HepG2 (cell line): ENCODE measurements around the gene CSTPP1. TPM values are rescaled to one million over a fixed set of nuclear protein-coding genes. Genes with fewer than 3 reads are reported as not detected.
A peak's percentile ranks its signal among the peaks of the same experiment; 100 is the strongest.

ENCODE experiments used
- AHDC1 ChIP-seq: sonication (generic); formaldehyde crosslinking; IDR thresholded peaks from 2 replicates; pipeline ENCODE4 v1.5.1; 2020; ENCODE audit warnings: mild to moderate bottlenecking, missing genetic modification reagents, borderline replicate concordance
- AKNA ChIP-seq: sonication (generic); formaldehyde crosslinking; IDR thresholded peaks from 2 replicates; pipeline ENCODE4 v1.4.0; 2020; ENCODE audit warnings: missing genetic modification reagents, borderline replicate concordance
- DMTF1 ChIP-seq: sonication (generic); formaldehyde crosslinking; IDR thresholded peaks from 2 replicates; pipeline ENCODE4 v1.4.0; 2020; ENCODE audit warnings: mild to moderate bottlenecking, missing genetic modification reagents
- NFIB ChIP-seq: sonication (generic); formaldehyde crosslinking; IDR thresholded peaks from 2 replicates; pipeline ENCODE4 v1.9.0; 2021; ENCODE audit warnings: missing genetic modification reagents, mild to moderate bottlenecking, borderline replicate concordance
- NFYC ChIP-seq: IDR thresholded peaks from 2 replicates; pipeline ENCODE4 v1.6.1; 2016; ENCODE audit warnings: missing genetic modification reagents, missing compliant biosample characterization
- RXRA ChIP-seq: sonication (generic); formaldehyde crosslinking; IDR thresholded peaks from 2 replicates; pipeline ENCODE4 v1.5.1; 2020; ENCODE audit warnings: missing genetic modification reagents
- SMYD3 ChIP-seq: sonication (generic); formaldehyde crosslinking; IDR thresholded peaks from 2 replicates; pipeline ENCODE4 v1.8.1; 2023; ENCODE audit warnings: mild to moderate bottlenecking, missing genetic modification reagents
- TAF15 ChIP-seq: fragments of 200-400 bp; formaldehyde crosslinking; IDR thresholded peaks from one replicate; pipeline ENCODE4 v1.6.1; 2018; ENCODE audit warnings: mild to moderate bottlenecking, low read depth, low read length; ENCODE audit not compliant: poor library complexity, severe bottlenecking
- ZNF232 ChIP-seq: sonication (generic); formaldehyde crosslinking; IDR thresholded peaks from 2 replicates; pipeline ENCODE4 v1.4.0; 2020; ENCODE audit warnings: missing genetic modification reagents, borderline replicate concordance
- ZNF687 ChIP-seq: sonication (generic); formaldehyde crosslinking; IDR thresholded peaks from 2 replicates; pipeline ENCODE4 v1.5.1; 2020; ENCODE audit warnings: mild to moderate bottlenecking, missing genetic modification reagents, moderate library complexity
- polyA plus RNA-seq, 8 experiments: library from polyadenylated mRNA; depleted of rRNA in 3 of 8; stranded (reverse) in 7 of 8; unstranded in 1 of 8; fragments of >200 nt; fragmentation: Illumina TruSeq in 4 of 8; extraction: Trizol in 4 of 8; gene quantifications; 2 replicates each; pipeline versions ENCODE4 v1.2.1 to v1.2.3, GENCODE V29; 2011 to 2016; ENCODE audit warnings: low read depth in 4 of 8, missing spikeins in 1 of 8, mixed read lengths in 1 of 8; ENCODE audit not compliant: insufficient read depth in 1 of 8
- total RNA-seq, 5 experiments: library from RNA; depleted of rRNA; stranded (reverse); fragments of >200 nt; fragmentation: Illumina TruSeq; extraction: Trizol; gene quantifications; 2 replicates each; pipeline ENCODE4 v1.2.3, GENCODE V29; 2016; ENCODE audit warnings: low read depth in 1 of 5

CSTPP1 gene
- total and polyA plus RNA-seq, 2 of the 13 experiments (the other 11 are each of a cell fraction or from before 2014, with no cell fraction given) = 12.3 to 14.6 TPM

- no peak for TF ChIP-seq AHDC1 (CRISPR knock-in tag)
- no peak for TF ChIP-seq NFYC (CRISPR knock-in tag)
- TF ChIP-seq ZNF232 (CRISPR knock-in tag) = no peak
- TF ChIP-seq RXRA (CRISPR knock-in tag) = no peak
- no peak for TF ChIP-seq TAF15
- no peak for TF ChIP-seq SMYD3 (CRISPR knock-in tag)
- TF ChIP-seq ZNF687 (CRISPR knock-in tag) = peak; percentile 76
- no peak for TF ChIP-seq NFIB (CRISPR knock-in tag)
- no peak for TF ChIP-seq DMTF1
- TF ChIP-seq AKNA (CRISPR knock-in tag) = no peak
Observed at GRCh38 chr11:47185305-47186075, 248.9 kb downstream of the CSTPP1 start (continued).
